Panc1 (cell line): Measurements from ENCODE around the gene CEP131.
A peak's percentile ranks its signal among the peaks of the same experiment; 100 is the strongest.

Source experiments
- CTCF ChIP-seq: fragments of 450-650 bp; IDR thresholded peaks from 2 replicates; pipeline ENCODE4 v1.5.1; 2017; ENCODE audit warnings: mild to moderate bottlenecking
- POLR2AphosphoS5 ChIP-seq: IDR thresholded peaks from 2 replicates; pipeline ENCODE4 v1.6.1; 2012; ENCODE audit warnings: mild to moderate bottlenecking, low read depth, low read length, moderate library complexity
- REST ChIP-seq, 2 experiments: IDR thresholded peaks; 2 replicates each; pipeline ENCODE4 v1.6.1; 2011 to 2012; ENCODE audit warnings: low read depth in 2 of 2, control low read depth in 1 of 2, low read length in 1 of 2, mild to moderate bottlenecking in 1 of 2, moderate library complexity in 1 of 2; ENCODE audit not compliant: insufficient read depth in 1 of 2
- SIN3A ChIP-seq: IDR thresholded peaks from 2 replicates; pipeline ENCODE4 v1.6.1; 2012; ENCODE audit warnings: low read depth, mild to moderate bottlenecking, low read length, moderate library complexity, borderline replicate concordance; ENCODE audit not compliant: insufficient read depth
- TCF7L2 ChIP-seq: IDR thresholded peaks from 2 replicates; pipeline ENCODE4 v1.6.1; 2011; ENCODE audit warnings: mild to moderate bottlenecking, low read depth, low read length, inconsistent platforms

GRCh38 chr17:81189670-81190530 lies 32.9 kb downstream of the CEP131 start:
- TF ChIP-seq POLR2AphosphoS5 (no peak), CTCF (no peak), TCF7L2 (no peak), REST (IDR thresholded peaks at IDR 0.05; ENCODE audit: insufficient read depth in 1 of 2, low read depth in 2 of 2, low read length in 1 of 2) (peak in 1 of 2 experiments; percentile 32; a peak in 1 of 4 replicates), SIN3A (no peak)
